Smooth muscle cell (in vitro differentiated cells): ENCODE measurements around the gene OGG1. TPM values are rescaled to one million over a fixed set of nuclear protein-coding genes. Genes with fewer than 3 reads are reported as not detected.

Experiments
- DNase-seq: peaks from one replicate; lab custom pipeline; 2025; ENCODE audit not compliant: unreplicated experiment; lab: John Stamatoyannopoulos, UW
- H2AFZ ChIP-seq: fragments of 200-600 bp; sonication (generic); 2 replicates; pipeline ENCODE4 v1.6.0; 2016; ENCODE audit warnings: antibody characterized with exemption, low read depth, mild to moderate bottlenecking
- H3F3A ChIP-seq: fragments of 200-600 bp; sonication (generic); 2 replicates; pipeline ENCODE4 v1.6.0; 2017; ENCODE audit warnings: antibody characterized with exemption, low read depth
- H3K27ac ChIP-seq: fragments of 200-600 bp; sonication (generic); 2 replicates; pipeline ENCODE4 v1.5.1; 2016; ENCODE audit warnings: low read depth, mild to moderate bottlenecking
- H3K27me3 ChIP-seq: fragments of 200-600 bp; sonication (generic); 2 replicates; pipeline ENCODE4 v1.6.1; 2016; ENCODE audit warnings: low read depth, mild to moderate bottlenecking
- H3K36me3 ChIP-seq: fragments of 200-600 bp; sonication (generic); 2 replicates; pipeline ENCODE4 v1.5.1; 2016; ENCODE audit warnings: low read depth
- H3K4me1 ChIP-seq: fragments of 200-600 bp; sonication (generic); 2 replicates; pipeline ENCODE4 v1.5.1; 2016; ENCODE audit warnings: low read depth
- H3K4me2 ChIP-seq: fragments of 200-600 bp; sonication (generic); 2 replicates; pipeline ENCODE4 v1.6.0; 2016; ENCODE audit warnings: mild to moderate bottlenecking
- H3K4me3 ChIP-seq: fragments of 200-600 bp; sonication (generic); 2 replicates; pipeline ENCODE4 v1.5.1; 2016; ENCODE audit warnings: mild to moderate bottlenecking
- H3K79me2 ChIP-seq: fragments of 200-600 bp; sonication (generic); 2 replicates; pipeline ENCODE4 v1.6.0; 2016; ENCODE audit warnings: low read depth, mild to moderate bottlenecking
- H3K9ac ChIP-seq: fragments of 200-600 bp; sonication (generic); 2 replicates; pipeline ENCODE4 v1.6.0; 2016; ENCODE audit warnings: low read depth
- H3K9me3 ChIP-seq: fragments of 200-600 bp; sonication (generic); replicated peaks from 2 replicates; pipeline ENCODE4 v1.5.1; 2016; ENCODE audit warnings: low read depth
- H4K20me1 ChIP-seq: fragments of 200-600 bp; sonication (generic); 2 replicates; pipeline ENCODE4 v1.6.0; 2016; ENCODE audit warnings: low read depth
- CTCF ChIP-seq: fragments of 200-600 bp; sonication (generic); IDR thresholded peaks from 2 replicates; pipeline ENCODE4 v1.5.1; 2017; ENCODE audit warnings: borderline replicate concordance, mild to moderate bottlenecking, antibody characterized with exemption; ENCODE audit not compliant: insufficient read depth, poor library complexity, severe bottlenecking
- WGBS: methylation state at CpG from one replicate; pipeline ENCODE4 v1.1.7; 2016; ENCODE audit warnings: low lambda C conversion rate; 5-methylcytosine and 5-hydroxymethylcytosine counted together
- polyA plus RNA-seq: library from polyadenylated mRNA; unstranded; fragments of >200 nt; fragmentation: Nextera tagmentation; extraction: Ambion mirVana; gene quantifications from 2 replicates; pipeline ENCODE4 v1.2.1, GENCODE V29; 2016
- total RNA-seq: library from RNA; depleted of rRNA; stranded (reverse); fragments of >200 nt; gene quantifications from 2 replicates; pipeline ENCODE4 v1.2.3, GENCODE V29; 2014

The OGG1 gene
- total and polyA plus RNA-seq, 2 experiments from 2014 or later, result 13.4 to 24.6 TPM

- H3K9me3 ChIP-seq, result no peaks in the 10 kb centered on the region
- H4K20me1 ChIP-seq, result peaks cover 20% of the 10 kb centered on the region
- H2AFZ ChIP-seq, result no peak overlapping the region
- no peaks in the 10 kb centered on the region for H3F3A ChIP-seq
- DNase-seq, result peak; percentile 6
- no peaks in the 10 kb centered on the region for H3K79me2 ChIP-seq
- H3K9ac ChIP-seq, result no peak overlapping the region
- H3K4me1 ChIP-seq, result peaks cover 9% of the 10 kb centered on the region
- H3K36me3 ChIP-seq, result no peaks in the 10 kb centered on the region
- peak overlapping the region; percentile 89 for H3K4me2 ChIP-seq
- 4% methylated on average over 29 of the region's 62 CpGs for WGBS
- H3K27ac ChIP-seq, result no peak overlapping the region
- peaks cover 34% of the 10 kb centered on the region for H3K27me3 ChIP-seq
- TF ChIP-seq CTCF, result no peak
- H3K4me3 ChIP-seq, result peak overlapping the region; percentile 41
Observed at GRCh38 chr3:9704347-9705322, 45.1 kb upstream of the OGG1 start.

- Histone ChIP-seq H3K4me1 (peaks cover 3% of the 10 kb centered on the region), H3K27me3 (peaks cover 9% of the 10 kb centered on the region), H3F3A (no peaks in the 10 kb centered on the region), H3K9ac (no peak overlapping the region), H3K9me3 (no peaks in the 10 kb centered on the region), H4K20me1 (no peaks in the 10 kb centered on the region), H2AFZ (no peak overlapping the region), H3K4me2 (no peak overlapping the region), H3K4me3 (no peak overlapping the region), H3K36me3 (no peaks in the 10 kb centered on the region), H3K27ac (no peak overlapping the region), H3K79me2 (no peaks in the 10 kb centered on the region)
- TF ChIP-seq CTCF, result no peak
- WGBS, result 74% methylated on average over 3 of the region's 3 CpGs
- no peak for DNase-seq
Observed at GRCh38 chr3:9710174-9710739, 39.5 kb upstream of the OGG1 start.

- Histone ChIP-seq H3K4me3 (no peak overlapping the region), H3F3A (no peaks in the 10 kb centered on the region), H3K36me3 (no peaks in the 10 kb centered on the region), H3K79me2 (no peaks in the 10 kb centered on the region), H3K4me1 (peaks cover 3% of the 10 kb centered on the region), H2AFZ (no peak overlapping the region), H3K9ac (no peak overlapping the region), H4K20me1 (no peaks in the 10 kb centered on the region), H3K27ac (no peak overlapping the region), H3K4me2 (no peak overlapping the region), H3K27me3 (no peaks in the 10 kb centered on the region), H3K9me3 (no peaks in the 10 kb centered on the region)
- WGBS, result 98% methylated on average over 2 of the region's 2 CpGs
- no peak for TF ChIP-seq CTCF
- no peak for DNase-seq
Observed at GRCh38 chr3:9712415-9712814, 37.3 kb upstream of the OGG1 start.
